HG03457 (cell line): ENCODE data around the gene WBP1L.
"Not testable (repeated sequence)": the region's sequence is repeated elsewhere in the genome, so short reads cannot be mapped to it uniquely, and the experiment has no call there.

ENCODE experiments used
- ATAC-seq: cut with Tn5 transposase; IDR thresholded peaks from one replicate; pipeline ENCODE4 v1.9.1; 2021; ENCODE audit warnings: moderate number of reproducible peaks; ENCODE audit not compliant: unreplicated experiment

WBP1L gene

GRCh38 chr10:102721954-102722353 is 21.8 kb upstream of the WBP1L start:
- ATAC-seq: no peak

- ATAC-seq: no peak
Measured at GRCh38 chr10:102723989-102724388, 19.8 kb upstream of the WBP1L start.

DNA sequence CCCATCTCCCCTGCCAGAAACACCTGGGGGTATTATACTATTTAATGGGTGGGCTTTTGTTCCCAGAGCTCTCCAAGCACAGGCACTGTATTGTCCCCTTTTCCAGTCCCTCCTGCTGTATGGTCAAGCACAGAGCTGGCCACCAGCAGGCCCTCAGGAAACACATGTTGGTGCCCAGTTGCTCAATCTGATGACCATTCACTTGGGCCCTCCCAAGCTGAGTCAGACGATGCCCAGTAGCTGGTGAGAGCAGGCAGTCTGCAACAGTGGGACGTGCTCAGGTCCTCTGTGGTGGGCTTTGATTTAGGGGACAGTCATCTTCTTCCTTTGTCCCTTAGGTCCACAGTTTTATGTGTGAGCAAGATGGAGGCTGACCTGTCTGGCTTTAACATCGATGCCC is 17.5 kb upstream of the WBP1L start:
- ATAC-seq: no peak

DNA sequence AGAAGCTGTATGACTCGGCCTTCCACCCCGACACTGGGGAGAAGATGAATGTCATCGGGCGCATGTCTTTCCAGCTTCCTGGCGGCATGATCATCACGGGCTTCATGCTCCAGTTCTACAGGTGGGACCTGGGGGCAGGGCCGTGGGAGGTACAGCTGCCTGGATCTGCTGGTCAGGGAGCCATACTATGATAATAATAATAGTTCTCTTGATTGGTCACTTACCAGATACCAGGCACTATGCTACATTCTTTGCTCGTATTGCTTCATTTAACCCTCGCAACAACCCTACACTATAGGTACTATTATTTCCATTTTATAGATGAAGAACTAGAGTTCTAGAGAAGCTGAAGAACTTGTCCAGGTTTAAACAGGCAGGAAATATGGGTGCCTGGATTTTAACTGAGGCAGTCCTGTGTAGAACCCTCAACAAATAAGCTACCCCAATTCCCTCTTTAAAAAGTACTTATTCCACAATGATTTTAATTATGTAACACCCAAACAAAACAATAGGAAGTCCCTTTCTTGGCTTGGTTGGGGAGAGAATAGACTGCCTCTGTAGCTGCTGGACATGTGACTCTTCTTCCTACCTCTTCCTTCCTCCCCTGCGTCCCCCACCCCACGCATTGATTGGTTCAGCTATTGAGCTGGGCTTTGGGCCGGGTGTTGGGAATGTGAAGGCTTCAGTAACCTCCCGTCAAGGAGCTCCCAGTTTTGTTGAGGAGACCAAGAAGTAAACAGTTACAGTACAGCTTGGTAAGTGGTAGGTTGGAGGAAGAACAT is 16.5 kb upstream of the WBP1L start:
- ATAC-seq: no peak

DNA sequence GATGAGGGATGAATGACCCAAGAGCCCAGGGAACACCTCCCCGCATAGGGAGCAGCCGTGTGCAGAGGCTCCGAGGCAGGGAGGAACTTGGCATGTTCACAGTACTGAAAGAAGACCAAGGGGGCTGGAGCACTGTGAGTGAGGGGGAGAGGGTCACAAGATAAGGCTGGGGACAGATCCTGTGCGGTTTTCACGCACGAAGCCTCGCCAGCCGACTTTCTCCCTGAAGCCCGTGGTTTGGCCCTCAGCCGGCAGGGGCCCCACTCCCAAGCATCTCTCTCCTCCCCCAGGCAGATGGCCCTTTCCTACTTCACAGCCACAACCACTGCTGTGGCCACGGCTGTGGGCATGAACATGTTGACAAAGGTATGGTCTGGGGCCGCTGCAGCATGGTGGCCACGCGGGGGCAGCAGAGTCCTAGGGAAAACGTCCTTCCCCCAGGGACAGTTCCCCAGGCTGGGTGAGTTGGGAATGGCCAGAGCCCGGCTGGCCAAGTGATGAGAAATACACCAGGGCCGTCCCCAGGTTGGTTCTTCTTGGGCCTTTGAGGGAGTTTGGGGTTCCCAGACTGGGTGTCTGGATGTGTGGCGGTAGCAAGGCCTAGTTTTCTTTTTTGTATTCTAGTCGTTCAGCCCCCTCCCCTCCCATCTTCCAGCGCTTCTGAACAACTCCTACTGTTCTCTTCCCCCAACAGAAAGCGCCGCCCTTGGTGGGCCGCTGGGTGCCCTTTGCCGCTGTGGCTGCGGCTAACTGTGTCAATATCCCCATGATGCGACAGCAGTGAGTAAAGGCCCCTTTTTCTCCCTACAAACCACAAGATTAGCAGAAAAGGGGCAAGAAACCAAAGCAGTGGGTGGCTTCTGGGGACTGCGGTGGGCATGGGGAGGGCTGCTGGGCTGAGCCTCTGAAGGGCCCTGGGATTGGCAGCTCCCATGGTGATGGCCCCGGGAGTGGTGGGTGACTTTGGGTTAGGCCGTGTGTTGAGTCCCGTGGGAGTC is 14.4 kb upstream of the WBP1L start:
- no peak for ATAC-seq

DNA sequence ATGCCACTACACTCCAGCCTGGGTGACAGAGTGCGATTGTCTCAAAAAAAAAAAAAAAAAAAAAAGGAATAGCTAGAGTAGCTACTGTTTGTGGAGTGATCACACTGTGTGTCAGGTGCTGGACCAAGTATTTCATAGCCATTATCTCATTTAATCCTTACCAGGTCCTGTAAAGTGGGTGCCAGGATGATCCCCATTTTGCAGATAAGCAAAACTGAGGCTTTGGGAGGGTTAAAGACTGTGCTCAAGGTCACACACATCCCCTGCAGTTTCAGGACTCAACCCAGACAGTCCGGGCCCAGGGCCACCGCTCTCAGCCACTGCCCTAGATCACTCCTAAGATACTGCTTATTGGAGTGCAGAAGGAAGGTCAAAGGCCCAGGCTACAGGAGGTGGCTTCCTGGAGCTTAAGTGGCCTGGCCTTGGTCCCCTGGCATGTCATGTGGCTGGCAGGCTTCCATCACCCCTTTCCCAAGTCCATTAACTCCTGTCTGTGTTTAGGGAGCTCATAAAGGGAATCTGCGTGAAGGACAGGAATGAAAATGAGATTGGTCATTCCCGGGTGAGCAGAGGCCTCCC is 12.4 kb upstream of the WBP1L start:
- no peak for ATAC-seq

DNA sequence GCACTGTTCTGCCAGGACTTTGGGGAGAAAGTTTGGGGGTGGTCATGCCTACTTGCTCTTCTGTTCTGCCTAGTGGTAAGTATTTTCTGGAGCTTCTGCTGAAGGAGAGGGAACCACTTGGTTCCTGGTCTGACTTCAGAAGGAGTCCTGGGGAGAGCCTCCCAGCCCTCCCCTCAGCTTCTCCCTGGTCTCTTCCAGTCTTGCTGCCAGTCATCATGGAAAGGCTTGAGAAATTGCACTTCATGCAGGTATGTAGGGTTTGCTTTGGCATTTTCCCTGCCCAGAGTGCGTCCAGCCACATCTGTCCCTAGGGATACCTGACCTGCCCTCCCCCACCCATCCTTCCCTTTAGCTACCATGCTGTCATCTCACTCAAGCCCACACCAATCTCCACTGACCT is 11.1 kb upstream of the WBP1L start:
- ATAC-seq: no peak

DNA sequence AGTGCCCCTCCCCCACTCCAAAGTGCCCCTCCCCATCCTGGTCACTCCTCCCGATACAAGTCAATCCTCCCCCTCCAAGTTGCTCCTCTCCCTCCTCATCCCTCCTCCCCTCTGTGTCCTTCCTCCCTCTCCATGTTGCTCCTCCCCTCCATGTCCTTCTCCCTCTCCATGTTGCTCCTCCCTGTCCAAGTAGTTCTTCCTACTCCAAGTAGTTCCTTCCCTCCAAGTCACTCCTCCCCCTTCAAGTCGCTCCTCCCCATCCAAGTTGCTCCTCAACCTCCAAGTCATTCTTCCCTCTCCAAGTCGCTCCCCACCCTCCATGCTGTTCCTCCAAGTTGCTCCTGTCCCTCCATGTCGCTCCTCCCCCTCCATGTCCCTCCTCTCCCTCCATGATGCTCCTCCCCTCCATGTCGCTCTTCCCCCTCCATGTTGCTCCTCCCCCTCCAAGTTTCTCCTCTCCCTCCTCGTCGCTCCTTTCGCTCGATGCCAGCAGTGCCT is 8.6 kb upstream of the WBP1L start:
- no peak for ATAC-seq

- no peak for ATAC-seq
Measured at GRCh38 chr10:102738692-102739121, 5.0 kb upstream of the WBP1L start.

- no peak for ATAC-seq
Measured at GRCh38 chr10:102740229-102740628, 3.5 kb upstream of the WBP1L start.

DNA sequence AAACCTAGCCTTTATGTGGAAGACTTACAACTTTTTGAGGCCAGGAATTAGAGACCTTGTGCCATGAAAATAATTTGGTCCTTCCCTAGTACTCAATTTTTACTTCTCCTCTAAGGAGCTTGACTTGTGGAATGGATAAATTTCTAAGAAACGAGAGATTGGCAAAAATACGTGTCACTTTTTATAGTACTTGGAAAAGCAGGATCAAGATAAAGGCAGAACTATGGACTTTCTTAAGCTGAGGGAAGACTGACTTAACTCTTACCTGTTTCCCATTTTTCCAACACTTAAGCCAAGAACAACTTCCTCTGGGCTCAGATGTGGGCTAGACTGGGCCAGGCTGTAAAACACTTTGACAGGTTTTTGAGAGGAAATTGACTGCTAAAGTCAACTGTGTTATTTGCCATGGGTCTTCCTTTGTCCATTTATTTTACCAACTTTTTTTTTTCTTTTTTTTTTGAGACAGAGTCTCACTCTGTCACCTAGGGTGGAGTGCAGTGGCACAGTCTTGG is 2.0 kb upstream of the WBP1L start:
- no peak for ATAC-seq

DNA sequence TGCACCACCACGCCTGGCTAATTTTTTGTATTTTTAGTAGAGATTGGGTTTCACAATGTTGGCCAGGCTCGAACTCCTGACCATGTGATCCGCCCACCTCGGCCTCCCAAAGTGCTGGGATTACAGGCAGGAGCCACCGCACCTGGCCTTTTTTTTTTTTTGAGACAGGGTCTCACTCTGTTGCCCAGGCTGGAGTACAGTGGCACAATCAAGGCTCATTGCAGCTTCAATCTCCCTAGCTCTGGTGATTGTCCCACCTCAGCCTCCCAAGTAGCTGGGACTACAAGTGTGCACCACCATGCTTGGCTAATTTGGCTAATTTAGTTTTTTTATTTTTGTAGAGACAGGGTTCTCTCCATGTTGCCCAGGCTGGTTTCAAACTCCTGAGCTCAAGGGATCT is 1.4 kb upstream of the WBP1L start:
- not testable (repeated sequence) for ATAC-seq

DNA sequence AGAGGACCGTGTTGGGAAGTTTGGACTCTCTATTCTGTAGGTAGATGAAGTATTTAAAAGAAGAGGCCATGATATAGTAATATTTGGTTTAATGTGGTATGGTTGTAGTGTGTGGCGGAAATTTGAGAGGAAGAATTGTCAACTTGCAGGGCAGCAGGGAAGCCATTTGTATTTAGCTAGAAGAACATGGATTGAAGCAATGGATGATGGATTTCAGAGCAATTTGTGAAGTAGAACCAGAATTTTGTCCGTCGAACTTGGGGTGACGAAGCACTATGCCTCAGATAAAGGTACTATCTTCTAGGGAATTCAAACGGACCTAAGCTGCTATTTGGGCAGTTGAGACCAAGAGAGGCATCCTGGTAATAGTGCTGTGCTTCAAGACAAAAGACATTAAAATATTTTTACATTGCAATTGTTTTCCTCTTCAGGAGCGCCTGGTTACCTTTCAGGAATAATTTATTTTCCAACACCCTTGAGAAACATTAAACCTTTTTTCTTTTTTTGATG is 615 bp upstream of the WBP1L start:
- ATAC-seq: peak; percentile 4

- no peak for ATAC-seq
Measured at GRCh38 chr10:102744374-102745051, 765 bp downstream of the WBP1L start.

DNA sequence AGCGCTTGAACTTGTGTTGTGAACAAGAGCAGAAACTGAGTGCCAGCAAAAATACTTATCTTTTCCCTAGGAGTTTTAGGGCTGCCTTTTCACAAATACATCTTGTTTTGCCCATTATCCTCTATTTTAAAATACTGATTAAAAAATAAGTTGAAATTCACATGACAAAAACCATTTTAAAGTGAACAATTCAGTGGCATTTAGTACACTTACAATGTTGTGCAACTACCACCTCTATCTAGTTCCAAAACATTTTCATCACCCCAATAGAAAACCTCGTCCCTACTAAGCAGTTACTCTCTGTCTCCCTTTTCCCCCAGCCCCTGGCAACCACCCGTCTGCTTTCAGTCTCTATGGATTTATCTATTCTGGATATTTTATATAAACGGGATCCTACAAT is 1.4 kb downstream of the WBP1L start:
- no peak for ATAC-seq

- no peak for ATAC-seq
Measured at GRCh38 chr10:102752266-102752930, 8.7 kb downstream of the WBP1L start.

DNA sequence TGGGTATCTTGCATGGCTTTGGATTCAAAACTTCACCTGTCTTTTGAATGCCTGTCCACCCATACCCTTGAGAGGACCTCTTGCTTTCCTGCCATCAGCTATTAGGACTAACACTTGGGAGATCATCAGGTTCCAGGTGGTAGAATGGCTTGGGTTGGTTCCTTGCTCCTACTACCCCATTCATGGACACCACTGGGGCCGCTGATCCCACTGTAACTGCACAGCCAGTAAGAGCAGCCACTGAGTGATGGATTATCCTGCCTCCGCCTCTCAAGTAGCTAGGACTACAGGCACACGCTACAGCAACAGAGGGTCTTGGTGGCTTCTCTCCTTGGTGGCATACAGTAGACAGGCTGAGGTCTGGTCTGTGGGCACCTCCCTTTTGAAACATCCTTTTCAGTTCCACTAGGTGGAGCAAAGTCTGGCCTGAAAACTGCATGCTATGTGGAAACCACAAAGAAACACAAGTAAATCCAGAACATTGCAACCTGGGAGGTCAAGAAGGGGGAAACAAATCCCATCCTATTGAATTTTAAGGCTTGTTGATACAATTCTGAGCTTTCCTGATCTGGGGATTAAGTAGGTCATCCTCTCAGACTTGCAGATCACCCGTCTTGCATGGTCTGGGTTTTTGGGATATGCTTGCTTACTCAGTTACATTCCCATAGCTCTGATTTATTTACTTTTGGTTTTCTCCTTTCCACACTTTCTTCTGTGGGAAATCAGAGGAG is 9.4 kb downstream of the WBP1L start:
- no peak for ATAC-seq

GRCh38 chr10:102753718-102754117 is 10.0 kb downstream of the WBP1L start:
- no peak for ATAC-seq

GRCh38 chr10:102757323-102757722 is 13.6 kb downstream of the WBP1L start:
- no peak for ATAC-seq
